ENCODE data around the gene GALNTL6. TPM values are rescaled to one million over a fixed set of nuclear protein-coding genes. Genes with fewer than 3 reads are reported as not detected.

Gene GALNTL6
- total RNA-seq, 1 donor from 2014 or later, result 0.61 TPM

DNA sequence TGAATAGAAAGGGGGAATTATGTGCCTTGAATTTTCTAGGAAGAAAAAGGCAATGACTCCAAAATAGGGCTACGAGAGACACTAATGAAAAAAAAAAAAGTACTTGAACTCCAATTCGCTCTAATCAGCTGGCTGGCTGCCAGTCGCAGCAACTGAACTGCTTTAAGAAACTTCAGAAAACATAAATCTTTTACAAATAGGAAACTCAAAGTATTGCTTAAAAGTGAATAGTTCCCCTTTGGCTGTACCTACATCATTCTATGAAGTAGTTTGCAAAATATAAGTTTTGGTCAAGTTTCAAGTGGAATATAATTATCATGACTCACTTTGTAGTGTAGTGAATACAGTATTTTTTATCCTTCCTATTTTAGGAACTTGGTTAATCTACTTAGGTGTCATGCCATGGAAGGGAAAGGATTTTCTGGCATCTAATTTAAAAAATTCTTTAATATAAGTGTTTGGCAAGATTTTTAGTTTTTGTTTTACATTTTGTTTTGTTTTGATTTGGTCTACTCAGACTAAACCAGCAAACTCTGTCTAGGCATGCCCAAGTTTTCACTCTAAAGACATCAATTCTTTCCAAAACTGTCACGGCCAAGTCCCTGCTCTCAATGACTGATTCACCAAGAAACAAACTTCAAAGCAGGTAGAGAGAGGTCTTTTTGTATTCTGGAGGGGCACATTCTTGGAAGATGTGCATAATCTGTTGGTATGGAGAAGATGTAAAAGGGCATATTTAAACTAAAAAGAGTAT, 973.0 kb downstream of the GALNTL6 start:
- Histone ChIP-seq H3K27me3 (ENCODE audit: insufficient read depth, low read length) (no peaks in the 10 kb centered on the region), H3K9ac (ENCODE audit: low read length) (no peak overlapping the region), H3K4me1 (ENCODE audit: insufficient read depth, low read length) (no peaks in the 10 kb centered on the region), H3K4me2 (ENCODE audit: low read length) (peak overlapping the region; percentile 37), H3K79me2 (ENCODE audit: insufficient read depth, low read length) (no peaks in the 10 kb centered on the region), H3K27ac (ENCODE audit: low read depth, low read length) (peak overlapping the region; percentile 24), H4K20me1 (ENCODE audit: insufficient read depth, low read length) (no peaks in the 10 kb centered on the region), H3K4me3 (ENCODE audit: insufficient read depth, low read depth, low read length) (no peak overlapping the region), H3K9me3 (ENCODE audit: insufficient read depth, low read depth, low read length) (no peaks in the 10 kb centered on the region), H3K36me3 (ENCODE audit: insufficient read depth, low read length) (no peaks in the 10 kb centered on the region), H2AFZ (ENCODE audit: low read depth, low read length) (no peak overlapping the region)
- TF ChIP-seq EZH2 (IDR thresholded peaks at IDR 0.05; ENCODE audit: insufficient read depth, low read length), result no peak
- TF ChIP-seq, protein P1, sequence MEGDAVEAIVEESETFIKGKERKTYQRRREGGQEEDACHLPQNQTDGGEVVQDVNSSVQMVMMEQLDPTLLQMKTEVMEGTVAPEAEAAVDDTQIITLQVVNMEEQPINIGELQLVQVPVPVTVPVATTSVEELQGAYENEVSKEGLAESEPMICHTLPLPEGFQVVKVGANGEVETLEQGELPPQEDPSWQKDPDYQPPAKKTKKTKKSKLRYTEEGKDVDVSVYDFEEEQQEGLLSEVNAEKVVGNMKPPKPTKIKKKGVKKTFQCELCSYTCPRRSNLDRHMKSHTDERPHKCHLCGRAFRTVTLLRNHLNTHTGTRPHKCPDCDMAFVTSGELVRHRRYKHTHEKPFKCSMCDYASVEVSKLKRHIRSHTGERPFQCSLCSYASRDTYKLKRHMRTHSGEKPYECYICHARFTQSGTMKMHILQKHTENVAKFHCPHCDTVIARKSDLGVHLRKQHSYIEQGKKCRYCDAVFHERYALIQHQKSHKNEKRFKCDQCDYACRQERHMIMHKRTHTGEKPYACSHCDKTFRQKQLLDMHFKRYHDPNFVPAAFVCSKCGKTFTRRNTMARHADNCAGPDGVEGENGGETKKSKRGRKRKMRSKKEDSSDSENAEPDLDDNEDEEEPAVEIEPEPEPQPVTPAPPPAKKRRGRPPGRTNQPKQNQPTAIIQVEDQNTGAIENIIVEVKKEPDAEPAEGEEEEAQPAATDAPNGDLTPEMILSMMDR (IDR thresholded peaks at IDR 0.05; ENCODE audit: insufficient read depth, low read depth, low read length), result no peak
- Mint-ChIP-seq H3K4me3 (ENCODE audit: unreplicated experiment) (no peak overlapping the region), H3K9me3 (ENCODE audit: unreplicated experiment) (no peaks in the 10 kb centered on the region), H3K27me3 (ENCODE audit: low read depth, unreplicated experiment) (no peaks in the 10 kb centered on the region), H3K27ac (ENCODE audit: unreplicated experiment) (peak overlapping the region; percentile 54), H3K4me1 (ENCODE audit: low read depth, unreplicated experiment) (peaks cover 8% of the 10 kb centered on the region), H3K36me3 (ENCODE audit: low read depth, unreplicated experiment) (no peaks in the 10 kb centered on the region)
- peak; percentile 53 for DNase-seq (ENCODE audit: low read depth)
- no peak for FAIRE-seq

DNA sequence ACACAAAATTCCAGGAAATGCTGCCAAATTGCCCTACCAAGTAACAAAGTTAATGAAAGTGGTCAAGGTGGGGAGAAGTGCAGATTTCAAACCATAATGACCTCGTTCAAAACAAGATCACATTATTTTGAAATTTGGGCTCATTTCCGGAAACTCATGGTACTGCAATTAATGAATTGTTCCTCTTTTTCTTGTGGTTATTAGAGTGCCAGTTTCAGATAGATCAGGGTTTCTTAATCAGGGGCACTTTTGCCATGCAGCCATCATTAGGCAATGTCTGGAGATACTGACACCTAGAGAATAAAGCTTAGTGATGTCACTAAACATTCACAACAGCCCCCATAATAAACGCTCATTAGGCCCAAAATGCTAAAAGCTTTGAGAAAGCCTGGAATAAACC, 973.9 kb downstream of the GALNTL6 start:
- Histone ChIP-seq H3K4me2 (ENCODE audit: low read length) (no peak overlapping the region), H3K79me2 (ENCODE audit: insufficient read depth, low read length) (no peaks in the 10 kb centered on the region), H3K9me3 (ENCODE audit: insufficient read depth, low read depth, low read length) (no peaks in the 10 kb centered on the region), H3K4me1 (ENCODE audit: insufficient read depth, low read length) (no peaks in the 10 kb centered on the region), H3K27ac (ENCODE audit: low read depth, low read length) (no peak overlapping the region), H3K9ac (ENCODE audit: low read length) (no peak overlapping the region), H4K20me1 (ENCODE audit: insufficient read depth, low read length) (no peaks in the 10 kb centered on the region), H3K27me3 (ENCODE audit: insufficient read depth, low read length) (no peaks in the 10 kb centered on the region), H3K36me3 (ENCODE audit: insufficient read depth, low read length) (no peaks in the 10 kb centered on the region), H3K4me3 (ENCODE audit: insufficient read depth, low read depth, low read length) (no peak overlapping the region), H2AFZ (ENCODE audit: low read depth, low read length) (no peak overlapping the region)
- no peak for DNase-seq (ENCODE audit: low read depth)
- FAIRE-seq, result no peak
- TF ChIP-seq EZH2 (IDR thresholded peaks at IDR 0.05; ENCODE audit: insufficient read depth, low read length), result no peak
- TF ChIP-seq, protein P1 (IDR thresholded peaks at IDR 0.05; ENCODE audit: insufficient read depth, low read depth, low read length), result no peak
- Mint-ChIP-seq H3K27me3 (ENCODE audit: low read depth, unreplicated experiment) (no peaks in the 10 kb centered on the region), H3K4me3 (ENCODE audit: unreplicated experiment) (no peak overlapping the region), H3K4me1 (ENCODE audit: low read depth, unreplicated experiment) (peaks cover 8% of the 10 kb centered on the region), H3K9me3 (ENCODE audit: unreplicated experiment) (no peaks in the 10 kb centered on the region), H3K36me3 (ENCODE audit: low read depth, unreplicated experiment) (no peaks in the 10 kb centered on the region), H3K27ac (ENCODE audit: unreplicated experiment) (no peak overlapping the region)

DNA sequence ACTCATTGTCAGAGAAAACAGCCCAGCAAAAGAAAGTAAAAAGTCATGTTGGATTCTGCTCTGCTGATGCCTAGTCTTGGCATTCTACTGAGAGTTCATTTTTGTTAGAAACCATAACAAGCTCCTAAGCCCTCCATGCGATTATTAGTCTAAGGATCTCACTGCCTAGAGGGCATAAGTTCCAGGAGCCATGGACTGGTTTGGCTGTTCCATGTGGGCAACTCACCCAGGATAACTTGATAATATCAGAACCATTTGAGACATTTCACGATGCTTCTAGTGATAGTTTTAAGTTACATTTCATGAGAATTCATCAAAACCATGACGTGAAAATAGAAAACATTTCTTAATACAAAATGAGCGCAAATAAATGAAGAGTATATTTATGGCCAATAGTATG, 978.6 kb downstream of the GALNTL6 start:
- Histone ChIP-seq H3K79me2 (ENCODE audit: insufficient read depth, low read length) (no peaks in the 10 kb centered on the region), H4K20me1 (ENCODE audit: insufficient read depth, low read length) (no peaks in the 10 kb centered on the region), H3K9me3 (ENCODE audit: insufficient read depth, low read depth, low read length) (no peaks in the 10 kb centered on the region), H3K4me3 (ENCODE audit: insufficient read depth, low read depth, low read length) (no peak overlapping the region), H3K4me2 (ENCODE audit: low read length) (no peak overlapping the region), H2AFZ (ENCODE audit: low read depth, low read length) (no peak overlapping the region), H3K27me3 (ENCODE audit: insufficient read depth, low read length) (no peaks in the 10 kb centered on the region), H3K27ac (ENCODE audit: low read depth, low read length) (no peak overlapping the region), H3K36me3 (ENCODE audit: insufficient read depth, low read length) (no peaks in the 10 kb centered on the region), H3K4me1 (ENCODE audit: insufficient read depth, low read length) (no peaks in the 10 kb centered on the region), H3K9ac (ENCODE audit: low read length) (no peak overlapping the region)
- no peaks in the 10 kb centered on the region for H3K36me3 Mint-ChIP-seq (ENCODE audit: low read depth, unreplicated experiment)
- no peak for TF ChIP-seq EZH2 (IDR thresholded peaks at IDR 0.05; ENCODE audit: insufficient read depth, low read length)
- TF ChIP-seq, protein P1 (IDR thresholded peaks at IDR 0.05; ENCODE audit: insufficient read depth, low read depth, low read length), result no peak
- no peaks in the 10 kb centered on the region for H3K27me3 Mint-ChIP-seq (ENCODE audit: low read depth, unreplicated experiment)
- H3K4me1 Mint-ChIP-seq (ENCODE audit: low read depth, unreplicated experiment), result no peaks in the 10 kb centered on the region
- no peak overlapping the region for H3K4me3 Mint-ChIP-seq (ENCODE audit: unreplicated experiment)
- FAIRE-seq (no peak), DNase-seq (ENCODE audit: low read depth) (no peak)
- no peak overlapping the region for H3K27ac Mint-ChIP-seq (ENCODE audit: unreplicated experiment)
- no peaks in the 10 kb centered on the region for H3K9me3 Mint-ChIP-seq (ENCODE audit: unreplicated experiment)
